Measurements from ENCODE around the gene CCR2. TPM values are rescaled to one million over a fixed set of nuclear protein-coding genes. Genes with fewer than 3 reads are reported as not detected.

The CCR2 gene
- total and polyA plus RNA-seq, 2 of the 4 experiments (the other 2 are of a cell fraction) = not detected

DNA sequence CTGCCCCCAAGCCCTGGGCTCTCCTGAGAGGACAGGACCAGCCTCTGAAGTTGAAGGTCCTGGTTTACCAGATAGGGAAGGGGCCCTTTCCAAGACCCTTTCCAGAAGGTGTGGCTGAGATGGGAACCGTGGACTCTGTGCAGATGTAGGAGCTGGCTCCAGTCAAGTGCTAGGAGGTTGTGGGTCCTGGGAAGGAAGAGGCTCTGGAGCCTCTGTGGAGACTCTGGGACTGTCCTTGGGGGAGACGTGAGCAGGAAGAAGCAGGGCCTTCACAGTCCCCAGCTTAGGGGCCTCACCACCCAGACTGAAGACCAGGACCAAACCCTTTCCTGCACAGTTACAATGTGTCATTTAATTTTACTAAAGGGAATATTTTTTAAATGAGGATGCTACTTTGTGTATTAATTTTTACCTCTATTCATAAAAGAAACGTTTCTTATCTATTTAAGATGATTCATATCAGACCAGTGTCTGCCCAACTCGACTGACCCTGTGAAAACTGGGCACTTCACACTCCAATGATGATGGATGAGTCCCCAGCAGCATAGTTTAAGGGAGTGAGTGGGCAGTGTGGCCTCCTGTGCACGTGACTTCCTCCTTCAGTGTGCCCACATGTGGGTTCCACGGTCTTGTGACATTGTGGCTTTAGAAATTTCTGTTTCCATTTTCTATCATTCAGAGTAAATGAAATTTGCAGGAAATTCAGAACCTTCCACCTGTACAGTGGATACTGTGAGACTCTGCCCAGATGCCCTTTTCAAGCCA, 42.0 kb downstream of the CCR2 start:
- H2AK9ac ChIP-seq (replicated peaks; ENCODE audit: low read depth, low read length, poor library complexity) = no peak overlapping the region
- H4K20me1 ChIP-seq (ENCODE audit: insufficient read depth, low read length) = no peaks in the 10 kb centered on the region
- ChIA-PET CTCF (no interaction called here), POLR2A (ENCODE audit: unreplicated experiment) (no interaction called here)
- H3K27me3 ChIP-seq (ENCODE audit: control insufficient read depth, insufficient read depth, low read length) = peaks cover 4% of the 10 kb centered on the region
- no peak overlapping the region for H3K9ac ChIP-seq (ENCODE audit: low read depth, low read length)
- H2AK5ac ChIP-seq (ENCODE audit: low read depth, low read length) = no peak overlapping the region
- WGBS, 2 experiments (ENCODE audit: extremely low coverage in 2 of 2, insufficient read length in 1 of 2) = no CpG with 5 or more reads among the region's 6 CpGs
- H4K5ac ChIP-seq (ENCODE audit: low read depth, low read length) = no peak overlapping the region
- no peak overlapping the region for H2BK15ac ChIP-seq (ENCODE audit: low read depth, low read length)
- H3K4me3 ChIP-seq (ENCODE audit: insufficient read depth, low read depth, low read length) = no peak overlapping the region
- H3K56ac ChIP-seq (ENCODE audit: extremely low read depth, insufficient read depth, low read length) = no peak overlapping the region
- intact Hi-C loops (cut with micrococcal nuclease) (no loop called here), in situ Hi-C loops (cut with MboI; ENCODE audit: low sequenced_read_pairs) (no loop called here), dilution Hi-C loops (cut with HindIII; ENCODE audit: low sequenced_read_pairs, unreplicated experiment) (no loop called here)
- no peaks in the 10 kb centered on the region for H3K36me3 ChIP-seq (ENCODE audit: control insufficient read depth, insufficient read depth, low read length)
- no peak for DNase-seq
- H2BK20ac ChIP-seq (ENCODE audit: low read depth, low read length) = no peak overlapping the region
- no peak for TF ChIP-seq MAZ (IDR thresholded peaks at IDR 0.05; ENCODE audit: borderline replicate concordance, low read depth, low read length)
- TF ChIP-seq, protein P1, sequence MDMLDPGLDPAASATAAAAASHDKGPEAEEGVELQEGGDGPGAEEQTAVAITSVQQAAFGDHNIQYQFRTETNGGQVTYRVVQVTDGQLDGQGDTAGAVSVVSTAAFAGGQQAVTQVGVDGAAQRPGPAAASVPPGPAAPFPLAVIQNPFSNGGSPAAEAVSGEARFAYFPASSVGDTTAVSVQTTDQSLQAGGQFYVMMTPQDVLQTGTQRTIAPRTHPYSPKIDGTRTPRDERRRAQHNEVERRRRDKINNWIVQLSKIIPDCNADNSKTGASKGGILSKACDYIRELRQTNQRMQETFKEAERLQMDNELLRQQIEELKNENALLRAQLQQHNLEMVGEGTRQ (IDR thresholded peaks at IDR 0.05; ENCODE audit: low read depth, low read length) = no peak
- TF ChIP-seq SMC3 (IDR thresholded peaks at IDR 0.05; ENCODE audit: low read depth, low read length) = no peak
- H3K14ac ChIP-seq (replicated peaks; ENCODE audit: low read depth, low read length) = no peak overlapping the region
- no peak overlapping the region for H4K8ac ChIP-seq (ENCODE audit: low read depth in 2 of 2, low read length in 2 of 2)
- H3K4me1 ChIP-seq (ENCODE audit: control insufficient read depth, insufficient read depth, low read length) = peaks cover 9% of the 10 kb centered on the region
- H2AFZ ChIP-seq (replicated peaks; ENCODE audit: low read length, poor library complexity) = no peak overlapping the region
- no peak overlapping the region for H3K4me2 ChIP-seq (ENCODE audit: low read depth, low read length)
- H2BK120ac ChIP-seq (ENCODE audit: low read depth, low read length) = no peak overlapping the region
- no peak overlapping the region; the same call in 1 of the 2 replicates for H4K91ac ChIP-seq (ENCODE audit: insufficient read depth, low read depth, low read length)
- H3K23ac ChIP-seq (ENCODE audit: low read depth, low read length) = no peak overlapping the region
- no peak overlapping the region for H3K4ac ChIP-seq (ENCODE audit: low read depth, low read length)
- H3K18ac ChIP-seq (ENCODE audit: low read depth, low read length) = peak overlapping the region; percentile 46; the same call in 1 of the 2 replicates
- no peaks in the 10 kb centered on the region; the same call in 1 of the 2 replicates for H3K9me1 ChIP-seq (ENCODE audit: insufficient read depth, low read length)
- H3K9me3 ChIP-seq (ENCODE audit: control insufficient read depth, insufficient read depth, low read length) = no peaks in the 10 kb centered on the region
- no peak overlapping the region for H2BK5ac ChIP-seq (ENCODE audit: low read depth, low read length, poor library complexity, severe bottlenecking)
- H3K27ac ChIP-seq (ENCODE audit: insufficient read depth, low read length) = no peak overlapping the region
- no peaks in the 10 kb centered on the region for H3K79me1 ChIP-seq (ENCODE audit: low read depth in 1 of 2, low read length in 2 of 2)
- ATAC-seq (ENCODE audit: low read depth) = no peak
- BruUV-seq (replicated peaks) = no TSS peak
